A549 treated with DMSO at 1 μM for 4 hours (cell line): ENCODE measurements around the gene USP40. TPM values are rescaled to one million over a fixed set of nuclear protein-coding genes. Genes with fewer than 3 reads are reported as not detected.

Experiments
- total RNA-seq: library from RNA; stranded (reverse); fragments of 200-300 nt; extraction: Qiagen RNA extraction; gene quantifications from 5 replicates; pipeline ENCODE4 v1.2.3, GENCODE V29; 2022; ENCODE audit warnings: low read depth

The USP40 gene, protein sequence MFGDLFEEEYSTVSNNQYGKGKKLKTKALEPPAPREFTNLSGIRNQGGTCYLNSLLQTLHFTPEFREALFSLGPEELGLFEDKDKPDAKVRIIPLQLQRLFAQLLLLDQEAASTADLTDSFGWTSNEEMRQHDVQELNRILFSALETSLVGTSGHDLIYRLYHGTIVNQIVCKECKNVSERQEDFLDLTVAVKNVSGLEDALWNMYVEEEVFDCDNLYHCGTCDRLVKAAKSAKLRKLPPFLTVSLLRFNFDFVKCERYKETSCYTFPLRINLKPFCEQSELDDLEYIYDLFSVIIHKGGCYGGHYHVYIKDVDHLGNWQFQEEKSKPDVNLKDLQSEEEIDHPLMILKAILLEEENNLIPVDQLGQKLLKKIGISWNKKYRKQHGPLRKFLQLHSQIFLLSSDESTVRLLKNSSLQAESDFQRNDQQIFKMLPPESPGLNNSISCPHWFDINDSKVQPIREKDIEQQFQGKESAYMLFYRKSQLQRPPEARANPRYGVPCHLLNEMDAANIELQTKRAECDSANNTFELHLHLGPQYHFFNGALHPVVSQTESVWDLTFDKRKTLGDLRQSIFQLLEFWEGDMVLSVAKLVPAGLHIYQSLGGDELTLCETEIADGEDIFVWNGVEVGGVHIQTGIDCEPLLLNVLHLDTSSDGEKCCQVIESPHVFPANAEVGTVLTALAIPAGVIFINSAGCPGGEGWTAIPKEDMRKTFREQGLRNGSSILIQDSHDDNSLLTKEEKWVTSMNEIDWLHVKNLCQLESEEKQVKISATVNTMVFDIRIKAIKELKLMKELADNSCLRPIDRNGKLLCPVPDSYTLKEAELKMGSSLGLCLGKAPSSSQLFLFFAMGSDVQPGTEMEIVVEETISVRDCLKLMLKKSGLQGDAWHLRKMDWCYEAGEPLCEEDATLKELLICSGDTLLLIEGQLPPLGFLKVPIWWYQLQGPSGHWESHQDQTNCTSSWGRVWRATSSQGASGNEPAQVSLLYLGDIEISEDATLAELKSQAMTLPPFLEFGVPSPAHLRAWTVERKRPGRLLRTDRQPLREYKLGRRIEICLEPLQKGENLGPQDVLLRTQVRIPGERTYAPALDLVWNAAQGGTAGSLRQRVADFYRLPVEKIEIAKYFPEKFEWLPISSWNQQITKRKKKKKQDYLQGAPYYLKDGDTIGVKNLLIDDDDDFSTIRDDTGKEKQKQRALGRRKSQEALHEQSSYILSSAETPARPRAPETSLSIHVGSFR
- 18.7 to 27.9 TPM (median 24.8 TPM) in 5 replicates for total RNA-seq

DNA sequence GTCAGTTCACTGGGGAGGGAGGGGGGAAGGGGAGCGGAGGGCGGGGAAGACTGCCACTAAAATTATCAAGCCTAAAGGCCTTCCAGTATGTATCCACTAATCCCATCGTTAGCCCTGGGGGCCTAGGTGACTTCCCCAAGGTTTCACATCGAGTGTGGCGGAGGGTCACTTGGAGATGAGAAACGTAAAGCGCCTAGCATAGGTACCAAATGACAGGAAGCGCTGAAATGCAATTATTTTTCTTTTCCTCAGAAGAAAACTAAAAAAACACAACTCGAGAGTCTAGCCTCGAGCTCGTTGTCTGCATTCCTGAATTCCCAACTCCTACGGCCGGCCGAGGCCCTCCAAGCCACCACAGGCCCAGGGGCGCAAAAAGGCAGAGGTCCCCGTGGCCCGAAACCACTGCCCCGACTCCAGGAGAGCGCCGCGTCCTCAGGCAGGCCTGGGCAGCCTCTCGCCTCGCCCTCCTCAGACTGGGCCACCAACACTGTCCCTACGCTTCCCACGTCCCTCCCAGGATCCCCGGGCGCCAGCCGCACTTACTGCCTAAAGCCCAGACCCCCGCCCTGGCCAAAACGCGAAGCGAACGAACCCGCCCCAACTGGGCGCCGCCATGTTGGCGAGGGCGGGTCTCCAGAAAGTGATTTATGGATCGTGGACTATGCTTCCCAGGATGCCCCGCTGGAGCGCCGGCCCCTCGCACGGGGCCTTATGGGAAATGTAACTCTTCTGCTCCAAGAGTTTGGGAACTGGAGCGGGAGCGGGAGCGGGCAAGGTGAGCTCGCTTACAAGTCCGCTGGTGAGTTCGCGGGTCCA is at the start of gene USP40:
Gene USP40, minus strand, starts transcription at position 642 of the 816 bp plus-strand sequence. CDS start 1,228 bp downstream, outside the sequence.

Other genes starting within 250 kb of the USP40 start
- gene DGKD, start 212.3 kb downstream of the USP40 start, total RNA-seq, result 92.0 to 98.9 TPM (median 95.7 TPM) in 5 replicates
- gene UGT1A8, start 50.9 kb upstream of the USP40 start, total RNA-seq, result 0.08 to 0.26 TPM in 2 of 5 replicates, not detected in the others
- gene UGT1A10, start 69.7 kb upstream of the USP40 start, total RNA-seq, result 0.05 to 0.26 TPM (median 0.10 TPM) in 3 of 5 replicates, not detected in the others
- gene UGT1A9, start 105.1 kb upstream of the USP40 start, total RNA-seq, result 3.7 to 6.5 TPM (median 4.9 TPM) in 5 replicates
- 3.6 to 6.6 TPM (median 4.5 TPM) in 5 replicates for gene UGT1A7, start 115.1 kb upstream of the USP40 start, total RNA-seq
- 1.1 to 1.3 TPM (median 1.3 TPM) in 5 replicates for gene UGT1A6, start 126.1 kb upstream of the USP40 start, total RNA-seq
- gene UGT1A5, start 146.1 kb upstream of the USP40 start, total RNA-seq, result 0.04 TPM in 1 of 5 replicates, not detected in the others
- gene UGT1A4, start 152.0 kb upstream of the USP40 start, total RNA-seq, result 0.07 TPM in 1 of 5 replicates, not detected in the others
- gene UGT1A3, start 162.3 kb upstream of the USP40 start, total RNA-seq, result 0.06 to 0.16 TPM (median 0.13 TPM) in 4 of 5 replicates, not detected in the other
- 0.68 to 0.96 TPM (median 0.88 TPM) in 5 replicates for gene UGT1A1, start 193.5 kb upstream of the USP40 start, total RNA-seq
- 0.14 to 0.32 TPM (median 0.20 TPM) in 5 replicates for gene MROH2A, start 211.5 kb upstream of the USP40 start, total RNA-seq